Ishikawa (cell line): ENCODE data around the gene MAS1L.

ENCODE experiments used
- CEBPB ChIP-seq: IDR thresholded peaks from 2 replicates; pipeline ENCODE4 v1.6.1; 2012
- CREB1 ChIP-seq: IDR thresholded peaks from 2 replicates; pipeline ENCODE4 v1.6.1; 2012; ENCODE audit warnings: low read depth
- EGR1 ChIP-seq: IDR thresholded peaks from 2 replicates; pipeline ENCODE4 v1.6.1; 2012
- EP300 ChIP-seq: IDR thresholded peaks from 2 replicates; pipeline ENCODE4 v1.6.1; 2012; ENCODE audit warnings: borderline replicate concordance
- FOXM1 ChIP-seq: IDR thresholded peaks from 2 replicates; pipeline ENCODE4 v1.6.1; 2012; ENCODE audit warnings: low read depth, borderline replicate concordance
- NFIC ChIP-seq: IDR thresholded peaks from 2 replicates; pipeline ENCODE4 v1.6.1; 2012
- RAD21 ChIP-seq: IDR thresholded peaks from 2 replicates; pipeline ENCODE4 v1.6.1; 2012; ENCODE audit warnings: low read depth
- TAF1 ChIP-seq: IDR thresholded peaks from 2 replicates; pipeline ENCODE4 v1.6.1; 2012; ENCODE audit warnings: low read depth, mild to moderate bottlenecking
- TCF12 ChIP-seq: IDR thresholded peaks from 2 replicates; pipeline ENCODE4 v1.6.1; 2012; ENCODE audit warnings: low read depth
- TEAD4 ChIP-seq: IDR thresholded peaks from 2 replicates; pipeline ENCODE4 v1.6.1; 2012
- USF1 ChIP-seq: IDR thresholded peaks from 2 replicates; pipeline ENCODE4 v1.6.1; 2012
- YY1 ChIP-seq: IDR thresholded peaks from 2 replicates; pipeline ENCODE4 v1.6.1; 2012; ENCODE audit warnings: low read depth
- ZBTB7A ChIP-seq: IDR thresholded peaks from 2 replicates; pipeline ENCODE4 v1.6.1; 2012; ENCODE audit warnings: low read depth
- TF ChIP-seq, protein P1 (sequence below): IDR thresholded peaks from 2 replicates; pipeline ENCODE4 v1.6.1; 2012
- TF ChIP-seq, protein P2 (sequence below): IDR thresholded peaks from 2 replicates; pipeline ENCODE4 v1.6.1; 2012; ENCODE audit warnings: low read depth, mild to moderate bottlenecking

The MAS1L gene

GRCh38 chr6:29487131-29487530, 625 bp downstream of the MAS1L start:
- TF ChIP-seq, protein P1, sequence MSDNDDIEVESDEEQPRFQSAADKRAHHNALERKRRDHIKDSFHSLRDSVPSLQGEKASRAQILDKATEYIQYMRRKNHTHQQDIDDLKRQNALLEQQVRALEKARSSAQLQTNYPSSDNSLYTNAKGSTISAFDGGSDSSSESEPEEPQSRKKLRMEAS = no peak
- no peak for TF ChIP-seq FOXM1
- no peak for TF ChIP-seq CEBPB
- TF ChIP-seq YY1 = no peak
- TF ChIP-seq NFIC = no peak
- no peak for TF ChIP-seq EP300
- no peak for TF ChIP-seq TAF1
- no peak for TF ChIP-seq ZBTB7A
- TF ChIP-seq USF1 = no peak
- no peak for TF ChIP-seq TEAD4
- no peak for TF ChIP-seq EGR1

DNA sequence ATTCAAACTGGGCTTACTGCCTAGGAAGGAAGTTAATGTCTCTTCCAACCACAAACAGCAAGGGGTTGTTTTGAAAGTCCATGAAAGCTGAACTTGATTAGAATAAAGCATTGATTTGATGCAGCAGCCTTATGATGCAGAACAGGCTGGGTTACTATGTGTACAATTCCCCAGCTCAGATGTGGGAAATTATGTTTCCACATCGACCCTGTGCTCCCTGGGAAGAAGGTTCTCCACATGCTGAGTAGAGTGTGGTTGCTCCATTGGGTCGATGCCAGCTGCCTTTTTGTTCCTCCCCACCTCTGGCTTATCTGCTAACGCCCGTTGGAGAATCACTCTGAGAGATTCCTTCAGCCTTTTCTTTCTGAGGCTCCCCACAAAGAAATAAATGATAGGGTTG, 1.2 kb downstream of the MAS1L start:
- TF ChIP-seq CREB1 = no peak
- TF ChIP-seq FOXM1 = no peak
- TF ChIP-seq EP300 = no peak
- no peak for TF ChIP-seq EGR1
- no peak for TF ChIP-seq TEAD4

GRCh38 chr6:29483735-29484134, 4.0 kb downstream of the MAS1L start:
- TF ChIP-seq EP300 (no peak), USF1 (no peak), TEAD4 (no peak), NFIC (no peak), CEBPB (no peak), EGR1 (no peak), TCF12 (no peak), CREB1 (no peak), RAD21 (no peak), ZBTB7A (no peak), YY1 (no peak), FOXM1 (no peak), TAF1 (no peak)
- TF ChIP-seq, protein P1 = no peak
- TF ChIP-seq, protein P2, sequence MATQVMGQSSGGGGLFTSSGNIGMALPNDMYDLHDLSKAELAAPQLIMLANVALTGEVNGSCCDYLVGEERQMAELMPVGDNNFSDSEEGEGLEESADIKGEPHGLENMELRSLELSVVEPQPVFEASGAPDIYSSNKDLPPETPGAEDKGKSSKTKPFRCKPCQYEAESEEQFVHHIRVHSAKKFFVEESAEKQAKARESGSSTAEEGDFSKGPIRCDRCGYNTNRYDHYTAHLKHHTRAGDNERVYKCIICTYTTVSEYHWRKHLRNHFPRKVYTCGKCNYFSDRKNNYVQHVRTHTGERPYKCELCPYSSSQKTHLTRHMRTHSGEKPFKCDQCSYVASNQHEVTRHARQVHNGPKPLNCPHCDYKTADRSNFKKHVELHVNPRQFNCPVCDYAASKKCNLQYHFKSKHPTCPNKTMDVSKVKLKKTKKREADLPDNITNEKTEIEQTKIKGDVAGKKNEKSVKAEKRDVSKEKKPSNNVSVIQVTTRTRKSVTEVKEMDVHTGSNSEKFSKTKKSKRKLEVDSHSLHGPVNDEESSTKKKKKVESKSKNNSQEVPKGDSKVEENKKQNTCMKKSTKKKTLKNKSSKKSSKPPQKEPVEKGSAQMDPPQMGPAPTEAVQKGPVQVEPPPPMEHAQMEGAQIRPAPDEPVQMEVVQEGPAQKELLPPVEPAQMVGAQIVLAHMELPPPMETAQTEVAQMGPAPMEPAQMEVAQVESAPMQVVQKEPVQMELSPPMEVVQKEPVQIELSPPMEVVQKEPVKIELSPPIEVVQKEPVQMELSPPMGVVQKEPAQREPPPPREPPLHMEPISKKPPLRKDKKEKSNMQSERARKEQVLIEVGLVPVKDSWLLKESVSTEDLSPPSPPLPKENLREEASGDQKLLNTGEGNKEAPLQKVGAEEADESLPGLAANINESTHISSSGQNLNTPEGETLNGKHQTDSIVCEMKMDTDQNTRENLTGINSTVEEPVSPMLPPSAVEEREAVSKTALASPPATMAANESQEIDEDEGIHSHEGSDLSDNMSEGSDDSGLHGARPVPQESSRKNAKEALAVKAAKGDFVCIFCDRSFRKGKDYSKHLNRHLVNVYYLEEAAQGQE = no peak

DNA sequence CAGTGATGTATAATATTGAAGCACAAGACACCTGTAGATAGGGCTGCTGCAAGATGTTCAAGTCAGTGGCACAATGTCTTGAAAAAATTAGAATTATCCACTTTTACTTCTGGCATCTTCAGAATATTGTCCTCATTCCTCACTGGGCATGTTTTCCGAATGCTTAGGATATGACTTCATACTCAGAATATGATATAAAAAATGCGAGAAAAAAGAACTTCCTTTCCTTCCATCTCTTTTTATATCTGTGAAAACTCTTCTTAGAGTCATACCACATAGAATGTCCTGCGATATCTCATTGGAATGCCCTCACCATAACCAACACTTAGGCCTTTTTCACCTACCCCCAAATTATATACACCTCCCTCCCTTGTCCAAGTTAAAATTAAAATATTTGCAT, 4.6 kb downstream of the MAS1L start:
- TF ChIP-seq ZBTB7A (no peak), CEBPB (no peak), TCF12 (no peak), CREB1 (no peak), TAF1 (no peak), RAD21 (no peak), YY1 (no peak), NFIC (no peak), EP300 (no peak), USF1 (no peak), FOXM1 (no peak), TEAD4 (no peak), EGR1 (no peak)
- TF ChIP-seq, protein P2 = no peak
- TF ChIP-seq, protein P1 = no peak

DNA sequence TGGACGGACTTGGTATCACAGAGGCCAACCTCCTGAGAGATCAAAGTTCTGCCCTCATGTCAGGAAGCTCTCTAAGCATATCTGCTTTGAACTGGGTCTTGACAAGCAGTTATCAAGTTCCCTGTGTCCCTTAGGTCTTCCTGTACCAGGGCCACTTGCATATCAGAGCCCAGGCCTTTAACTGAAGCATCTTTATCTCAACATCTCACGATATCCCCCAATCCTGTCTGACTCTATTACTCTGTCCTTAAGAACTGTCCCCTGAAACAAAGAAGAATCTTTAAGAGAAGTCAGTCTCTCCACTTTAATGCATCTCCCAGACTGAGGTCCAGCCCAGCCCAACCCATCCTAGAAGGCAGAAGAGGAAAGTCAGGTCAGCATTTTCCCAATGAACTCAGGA, 8.2 kb downstream of the MAS1L start:
- TF ChIP-seq EGR1 = no peak
- TF ChIP-seq, protein P1 = no peak
- TF ChIP-seq, protein P2 = no peak
- TF ChIP-seq ZBTB7A = no peak
- TF ChIP-seq NFIC = no peak
- TF ChIP-seq YY1 = no peak
- no peak for TF ChIP-seq TCF12
- no peak for TF ChIP-seq USF1
- no peak for TF ChIP-seq TEAD4
- no peak for TF ChIP-seq CEBPB
- no peak for TF ChIP-seq EP300
- no peak for TF ChIP-seq FOXM1
